IMR-90 (cell line): ENCODE results near the gene EYS. TPM values are rescaled to one million over a fixed set of nuclear protein-coding genes. Genes with fewer than 3 reads are reported as not detected.

Experiments
- ATAC-seq: fragments of 200-7000 bp; cut with Tn5 transposase; 2 replicates; pipeline ENCODE4 v1.9.1; 2020; ENCODE audit warnings: low read depth, mild to moderate bottlenecking, moderate library complexity
- BruUV-seq: library from RNA; stranded (reverse); fragments of 400-500 nt; replicated peaks from 2 replicates; lab custom pipeline; 2021; lab: Mats Ljungman, UMichigan
- CTCF ChIA-PET: fragments of 300-600 bp; formaldehyde crosslinking; extraction: SDS; loops from one replicate; lab custom pipeline; 2021; ENCODE audit warnings: antibody characterized with exemption; lab: Yijun Ruan, JAX
- POLR2A ChIA-PET: fragments of 300-600 bp; sonication (Branson Sonifier 250); formaldehyde crosslinking; loops from one replicate; lab custom pipeline; 2022; ENCODE audit warnings: antibody characterized with exemption; ENCODE audit not compliant: unreplicated experiment; lab: Charles Lee
- DNase-seq: peaks from one replicate; pipeline ENCODE4 v3.0.0; 2013
- H2AFZ ChIP-seq: replicated peaks from 2 replicates; pipeline ENCODE3; 2013; ENCODE audit warnings: low read length, mild to moderate bottlenecking; ENCODE audit not compliant: poor library complexity
- H2AK5ac ChIP-seq: 2 replicates; pipeline ENCODE4 v1.6.1; 2013; ENCODE audit warnings: low read depth, low read length, inconsistent platforms
- H2AK9ac ChIP-seq: replicated peaks from 2 replicates; pipeline ENCODE3; 2013; ENCODE audit warnings: mild to moderate bottlenecking, low read depth, low read length, moderate library complexity; ENCODE audit not compliant: poor library complexity
- H2BK120ac ChIP-seq: 2 replicates; pipeline ENCODE4 v1.6.1; 2013; ENCODE audit warnings: low read depth, low read length, inconsistent platforms
- H2BK15ac ChIP-seq: 3 replicates; pipeline ENCODE4 v1.6.1; 2013; ENCODE audit warnings: low read depth, low read length, inconsistent platforms
- H2BK20ac ChIP-seq: 2 replicates; pipeline ENCODE4 v1.6.1; 2013; ENCODE audit warnings: low read depth, mild to moderate bottlenecking, inconsistent platforms, low read length, moderate library complexity
- H2BK5ac ChIP-seq: 2 replicates; pipeline ENCODE4 v1.6.1; 2013; ENCODE audit warnings: mild to moderate bottlenecking, low read depth, low read length, inconsistent platforms; ENCODE audit not compliant: poor library complexity, severe bottlenecking
- H3K14ac ChIP-seq: replicated peaks from 2 replicates; pipeline ENCODE4 v1.6.1; 2013; ENCODE audit warnings: low read depth, low read length, inconsistent platforms
- H3K18ac ChIP-seq: 2 replicates; pipeline ENCODE4 v1.6.1; 2013; ENCODE audit warnings: low read depth, low read length, control low read depth
- H3K23ac ChIP-seq: 2 replicates; pipeline ENCODE4 v1.6.1; 2013; ENCODE audit warnings: low read depth, low read length, inconsistent platforms
- H3K27ac ChIP-seq: 2 replicates; pipeline ENCODE4 v1.5.1; 2013; ENCODE audit warnings: mild to moderate bottlenecking, control low read depth, low read length; ENCODE audit not compliant: insufficient read depth
- H3K27me3 ChIP-seq: 2 replicates; pipeline ENCODE4 v1.6.1; 2013; ENCODE audit warnings: low read length; ENCODE audit not compliant: control insufficient read depth, insufficient read depth
- H3K36me3 ChIP-seq: 2 replicates; pipeline ENCODE4 v1.6.1; 2013; ENCODE audit warnings: low read length, mixed read lengths; ENCODE audit not compliant: control insufficient read depth, insufficient read depth
- H3K4ac ChIP-seq: 2 replicates; pipeline ENCODE4 v1.6.1; 2013; ENCODE audit warnings: low read depth, low read length, inconsistent platforms
- H3K4me1 ChIP-seq: 2 replicates; pipeline ENCODE4 v1.6.1; 2013; ENCODE audit warnings: low read length, mixed read lengths; ENCODE audit not compliant: control insufficient read depth, insufficient read depth
- H3K4me2 ChIP-seq: 2 replicates; pipeline ENCODE4 v1.6.1; 2013; ENCODE audit warnings: low read depth, mild to moderate bottlenecking, control low read depth, low read length, moderate library complexity
- H3K4me3 ChIP-seq: 2 replicates; pipeline ENCODE4 v1.5.1; 2013; ENCODE audit warnings: low read depth, mild to moderate bottlenecking, control low read depth, low read length, moderate library complexity; ENCODE audit not compliant: insufficient read depth
- H3K56ac ChIP-seq: 2 replicates; pipeline ENCODE4 v1.6.1; 2013; ENCODE audit warnings: low read length, inconsistent platforms; ENCODE audit not compliant: insufficient read depth; ENCODE audit errors: extremely low read depth
- H3K79me1 ChIP-seq, 2 experiments: 2 replicates each; pipeline ENCODE4 v1.6.1; 2013; ENCODE audit warnings: low read length in 2 of 2, inconsistent platforms in 1 of 2, low read depth in 1 of 2
- H3K9ac ChIP-seq: 2 replicates; pipeline ENCODE4 v1.6.1; 2013; ENCODE audit warnings: low read depth, low read length, control low read depth
- H3K9me1 ChIP-seq: 2 replicates; pipeline ENCODE4 v1.6.1; 2013; ENCODE audit warnings: low read length, inconsistent platforms; ENCODE audit not compliant: insufficient read depth
- H3K9me3 ChIP-seq: 2 replicates; pipeline ENCODE4 v1.6.1; 2013; ENCODE audit warnings: low read length; ENCODE audit not compliant: control insufficient read depth, insufficient read depth
- H4K20me1 ChIP-seq: 2 replicates; pipeline ENCODE4 v1.6.1; 2013; ENCODE audit warnings: low read length, inconsistent platforms; ENCODE audit not compliant: insufficient read depth
- H4K5ac ChIP-seq: 2 replicates; pipeline ENCODE4 v1.6.1; 2013; ENCODE audit warnings: mild to moderate bottlenecking, low read depth, low read length, control low read depth
- H4K8ac ChIP-seq, 2 experiments: 2 replicates each; pipeline ENCODE4 v1.6.1; 2013; ENCODE audit warnings: low read depth in 2 of 2, low read length in 2 of 2, control low read depth in 1 of 2, inconsistent platforms in 1 of 2
- H4K91ac ChIP-seq: 2 replicates; pipeline ENCODE4 v1.6.1; 2013; ENCODE audit warnings: low read depth, low read length, inconsistent platforms; ENCODE audit not compliant: insufficient read depth
- BHLHE40 ChIP-seq: fragments of 150-350 bp; IDR thresholded peaks from 2 replicates; pipeline ENCODE4 v1.6.1; 2016; ENCODE audit warnings: mild to moderate bottlenecking, low read depth, low read length
- CEBPB ChIP-seq: IDR thresholded peaks from 2 replicates; pipeline ENCODE4 v1.6.1; 2012; ENCODE audit warnings: low read depth, low read length, improper control_type of control experiment
- CHD1 ChIP-seq: IDR thresholded peaks from 2 replicates; pipeline ENCODE4 v1.6.1; 2012; ENCODE audit warnings: low read depth, low read length, improper control_type of control experiment
- FOS ChIP-seq: fragments of 150-350 bp; IDR thresholded peaks from 2 replicates; pipeline ENCODE4 v1.6.1; 2016; ENCODE audit warnings: low read depth, low read length
- MAFK ChIP-seq: IDR thresholded peaks from 2 replicates; pipeline ENCODE4 v1.6.1; 2012; ENCODE audit warnings: low read depth, low read length, improper control_type of control experiment
- MAZ ChIP-seq: IDR thresholded peaks from 2 replicates; pipeline ENCODE4 v1.6.1; 2012; ENCODE audit warnings: low read depth, mild to moderate bottlenecking, low read length, improper control_type of control experiment, moderate library complexity, borderline replicate concordance
- MXI1 ChIP-seq: IDR thresholded peaks from 2 replicates; pipeline ENCODE4 v1.6.1; 2012; ENCODE audit warnings: low read depth, mild to moderate bottlenecking, low read length, moderate library complexity, borderline replicate concordance
- NFE2L2 ChIP-seq: fragments of 150-350 bp; IDR thresholded peaks from 2 replicates; pipeline ENCODE4 v1.6.1; 2016; ENCODE audit warnings: low read depth, mild to moderate bottlenecking, low read length
- POLR2A ChIP-seq: IDR thresholded peaks from 2 replicates; pipeline ENCODE4 v1.6.1; 2012; ENCODE audit warnings: mild to moderate bottlenecking, low read depth, low read length
- RAD21 ChIP-seq: IDR thresholded peaks from 2 replicates; pipeline ENCODE4 v1.6.1; 2012; ENCODE audit warnings: low read length, improper control_type of control experiment
- RCOR1 ChIP-seq: IDR thresholded peaks from 2 replicates; pipeline ENCODE4 v1.6.1; 2012; ENCODE audit warnings: mild to moderate bottlenecking, low read length, improper control_type of control experiment; ENCODE audit not compliant: insufficient replicate concordance
- RFX5 ChIP-seq: IDR thresholded peaks from 2 replicates; pipeline ENCODE4 v1.8.0; 2012; ENCODE audit warnings: low read depth, mild to moderate bottlenecking, low read length, moderate library complexity
- SMC3 ChIP-seq: fragments of 150-350 bp; IDR thresholded peaks from 2 replicates; pipeline ENCODE4 v1.6.1; 2016; ENCODE audit warnings: low read depth, mild to moderate bottlenecking, antibody characterized with exemption, low read length, moderate library complexity
- WGBS, 2 experiments: methylation state at CpG; one replicate each; pipeline versions ENCODE4 v1.1.5 to v1.1.7; 2013; ENCODE audit warnings: missing lambda C conversion rate in 2 of 2; ENCODE audit not compliant: insufficient read length in 1 of 2; ENCODE audit errors: extremely low coverage in 2 of 2; 5-methylcytosine and 5-hydroxymethylcytosine counted together
- dilution Hi-C: fragments of 300-500 bp; cut with HindIII; formaldehyde crosslinking; loops from one replicate; pipeline ENCODE4 v1.14.3; 2018; ENCODE audit warnings: low sequenced_read_pairs; ENCODE audit not compliant: unreplicated experiment
- in situ Hi-C: fragments of 300-500 bp; cut with MboI; formaldehyde crosslinking; loops from 3 replicates; pipeline ENCODE4 v1.14.3; 2019; ENCODE audit warnings: low sequenced_read_pairs, inconsistent platforms, mixed read lengths
- intact Hi-C: fragments of 100-400 bp; cut with micrococcal nuclease; formaldehyde crosslinking; loops from 2 replicates; pipeline ENCODE4 v1.10.0; 2022
- polyA plus RNA-seq, 3 experiments: library from polyadenylated mRNA; depleted of rRNA; stranded (reverse); fragments of >200 nt; gene quantifications; 2 replicates each; pipeline ENCODE4 v1.2.3, GENCODE V29; 2012; ENCODE audit warnings: low replicate concordance in 1 of 3
- total RNA-seq: library from RNA; depleted of rRNA; stranded (reverse); fragments of >200 nt; gene quantifications from 2 replicates; pipeline ENCODE4 v1.2.3, GENCODE V29; 2012
- TF ChIP-seq, protein P1 (sequence below): fragments of 150-350 bp; IDR thresholded peaks from 2 replicates; pipeline ENCODE4 v1.6.1; 2016; ENCODE audit warnings: low read depth, mild to moderate bottlenecking, low read length, moderate library complexity, borderline replicate concordance
- TF ChIP-seq, protein P2 (sequence below): conservative IDR thresholded peaks from 2 replicates; pipeline ENCODE4 v1.5.1; 2012; ENCODE audit warnings: mild to moderate bottlenecking, low read depth, low read length, improper control_type of control experiment
- TF ChIP-seq, protein P3 (sequence below): fragments of 150-350 bp; IDR thresholded peaks from 2 replicates; pipeline ENCODE4 v1.6.1; 2017; ENCODE audit warnings: mild to moderate bottlenecking, antibody characterized with exemption, low read length, low read depth

The EYS gene
- total and polyA plus RNA-seq, 2 of the 4 experiments (the other 2 are of a cell fraction), result under 0.01 TPM; not detected in 1

DNA sequence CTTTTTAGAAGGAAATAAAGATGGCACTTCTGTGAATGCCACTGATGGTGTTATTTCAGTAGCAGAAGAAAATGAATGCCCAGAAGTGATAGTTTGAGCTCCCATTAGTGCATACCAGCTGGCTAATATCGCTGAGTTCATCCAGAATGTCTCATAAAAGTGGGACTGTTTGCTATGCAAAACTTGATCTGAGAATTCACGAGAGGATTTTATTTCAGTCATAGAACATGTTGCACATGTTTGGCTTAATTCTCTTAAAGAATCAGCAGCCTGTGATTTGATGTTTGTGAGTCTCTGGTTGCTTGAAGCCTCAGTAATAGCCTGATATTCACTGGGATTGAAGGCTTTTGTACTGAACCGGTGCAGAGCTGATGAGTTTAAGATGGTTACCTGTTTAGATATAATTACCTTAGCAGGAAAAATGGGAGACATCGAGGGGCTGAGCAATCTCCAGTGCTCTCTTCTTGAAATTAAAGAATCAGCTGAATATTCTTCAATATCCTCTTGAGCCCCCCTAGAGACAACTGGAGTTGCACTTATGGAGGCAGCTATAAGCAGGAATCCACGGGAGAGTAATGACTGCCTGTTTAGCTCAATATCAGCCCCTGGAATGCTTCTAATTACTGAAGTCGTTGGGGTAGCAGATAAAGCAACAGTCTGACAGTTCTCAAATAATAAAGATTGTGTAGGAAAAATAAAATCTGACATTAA, 1115.9 kb downstream of the EYS start:
- POLR2A ChIA-PET, result no interaction called here
- no peak overlapping the region for H3K9ac ChIP-seq
- no peaks in the 10 kb centered on the region for H3K27me3 ChIP-seq
- TF ChIP-seq BHLHE40 (no peak), RAD21 (no peak), RCOR1 (no peak), FOS (no peak), CEBPB (no peak), MXI1 (no peak), CHD1 (no peak), POLR2A (no peak), MAFK (no peak), SMC3 (no peak), MAZ (no peak), RFX5 (no peak), NFE2L2 (no peak)
- TF ChIP-seq, protein P1, sequence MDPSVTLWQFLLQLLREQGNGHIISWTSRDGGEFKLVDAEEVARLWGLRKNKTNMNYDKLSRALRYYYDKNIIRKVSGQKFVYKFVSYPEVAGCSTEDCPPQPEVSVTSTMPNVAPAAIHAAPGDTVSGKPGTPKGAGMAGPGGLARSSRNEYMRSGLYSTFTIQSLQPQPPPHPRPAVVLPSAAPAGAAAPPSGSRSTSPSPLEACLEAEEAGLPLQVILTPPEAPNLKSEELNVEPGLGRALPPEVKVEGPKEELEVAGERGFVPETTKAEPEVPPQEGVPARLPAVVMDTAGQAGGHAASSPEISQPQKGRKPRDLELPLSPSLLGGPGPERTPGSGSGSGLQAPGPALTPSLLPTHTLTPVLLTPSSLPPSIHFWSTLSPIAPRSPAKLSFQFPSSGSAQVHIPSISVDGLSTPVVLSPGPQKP, result no peak
- TF ChIP-seq, protein P2, sequence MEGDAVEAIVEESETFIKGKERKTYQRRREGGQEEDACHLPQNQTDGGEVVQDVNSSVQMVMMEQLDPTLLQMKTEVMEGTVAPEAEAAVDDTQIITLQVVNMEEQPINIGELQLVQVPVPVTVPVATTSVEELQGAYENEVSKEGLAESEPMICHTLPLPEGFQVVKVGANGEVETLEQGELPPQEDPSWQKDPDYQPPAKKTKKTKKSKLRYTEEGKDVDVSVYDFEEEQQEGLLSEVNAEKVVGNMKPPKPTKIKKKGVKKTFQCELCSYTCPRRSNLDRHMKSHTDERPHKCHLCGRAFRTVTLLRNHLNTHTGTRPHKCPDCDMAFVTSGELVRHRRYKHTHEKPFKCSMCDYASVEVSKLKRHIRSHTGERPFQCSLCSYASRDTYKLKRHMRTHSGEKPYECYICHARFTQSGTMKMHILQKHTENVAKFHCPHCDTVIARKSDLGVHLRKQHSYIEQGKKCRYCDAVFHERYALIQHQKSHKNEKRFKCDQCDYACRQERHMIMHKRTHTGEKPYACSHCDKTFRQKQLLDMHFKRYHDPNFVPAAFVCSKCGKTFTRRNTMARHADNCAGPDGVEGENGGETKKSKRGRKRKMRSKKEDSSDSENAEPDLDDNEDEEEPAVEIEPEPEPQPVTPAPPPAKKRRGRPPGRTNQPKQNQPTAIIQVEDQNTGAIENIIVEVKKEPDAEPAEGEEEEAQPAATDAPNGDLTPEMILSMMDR, result no peak
- TF ChIP-seq, protein P3, sequence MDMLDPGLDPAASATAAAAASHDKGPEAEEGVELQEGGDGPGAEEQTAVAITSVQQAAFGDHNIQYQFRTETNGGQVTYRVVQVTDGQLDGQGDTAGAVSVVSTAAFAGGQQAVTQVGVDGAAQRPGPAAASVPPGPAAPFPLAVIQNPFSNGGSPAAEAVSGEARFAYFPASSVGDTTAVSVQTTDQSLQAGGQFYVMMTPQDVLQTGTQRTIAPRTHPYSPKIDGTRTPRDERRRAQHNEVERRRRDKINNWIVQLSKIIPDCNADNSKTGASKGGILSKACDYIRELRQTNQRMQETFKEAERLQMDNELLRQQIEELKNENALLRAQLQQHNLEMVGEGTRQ, result no peak
- H2AK5ac ChIP-seq, result no peak overlapping the region
- H3K4me2 ChIP-seq, result no peak overlapping the region
- no peak overlapping the region for H3K14ac ChIP-seq
- ATAC-seq (no peak), DNase-seq (no peak)
- H2BK15ac ChIP-seq, result no peak overlapping the region
- H4K8ac ChIP-seq, result no peak overlapping the region
- H4K20me1 ChIP-seq, result no peaks in the 10 kb centered on the region
- in situ Hi-C loops, result no loop called here
- H3K9me1 ChIP-seq, result no peaks in the 10 kb centered on the region
- intact Hi-C loops, result no loop called here
- no peak overlapping the region for H2BK5ac ChIP-seq
- no peak overlapping the region for H2BK20ac ChIP-seq
- H2BK120ac ChIP-seq, result no peak overlapping the region
- CTCF ChIA-PET, result no interaction called here
- no peaks in the 10 kb centered on the region for H3K4me1 ChIP-seq
- no peak overlapping the region for H3K27ac ChIP-seq
- WGBS, 2 experiments, result 33% methylated on average over 2 of the region's 6 CpGs; no CpG with 5 or more reads in 1 of the 2 experiments
- H3K56ac ChIP-seq, result no peak overlapping the region
- H3K23ac ChIP-seq, result no peak overlapping the region
- H4K5ac ChIP-seq, result no peak overlapping the region
- no peak overlapping the region for H2AFZ ChIP-seq
- no TSS peak for BruUV-seq
- H3K4ac ChIP-seq, result no peak overlapping the region
- dilution Hi-C loops, result no loop called here
- no peaks in the 10 kb centered on the region for H3K79me1 ChIP-seq
- H3K18ac ChIP-seq, result no peak overlapping the region
- H3K4me3 ChIP-seq, result no peak overlapping the region
- no peak overlapping the region for H4K91ac ChIP-seq
- H3K9me3 ChIP-seq, result no peaks in the 10 kb centered on the region
- H3K36me3 ChIP-seq, result no peaks in the 10 kb centered on the region
- no peak overlapping the region for H2AK9ac ChIP-seq
